Liver (tissue), 9 donors: ENCODE data around the gene GRB7. TPM values are rescaled to one million over a fixed set of nuclear protein-coding genes. Genes with fewer than 3 reads are reported as not detected.
A peak's percentile ranks its signal among the peaks of the same experiment; 100 is the strongest.

Experiments used
- DNase-seq: peaks from one replicate; pipeline ENCODE4 v3.0.0-alpha.2; 2017; ENCODE audit warnings: low spot score
- H3K27ac ChIP-seq, 2 donors: one replicate each; pipeline ENCODE4 v1.7.0; 2013; ENCODE audit warnings: inconsistent platforms in 2 of 2, low read length in 2 of 2, control low read depth in 1 of 2, low read depth in 1 of 2, mild to moderate bottlenecking in 1 of 2
- H3K27me3 ChIP-seq, 4 donors: one replicate each; pipeline versions ENCODE4 v1.6.1 to v1.7.0; 2013; ENCODE audit warnings: low read length in 3 of 4, inconsistent platforms in 1 of 4, mild to moderate bottlenecking in 1 of 4, moderate library complexity in 1 of 4; ENCODE audit not compliant: control insufficient read depth in 4 of 4, insufficient read depth in 4 of 4
- H3K36me3 ChIP-seq, 4 donors: one replicate each; pipeline versions ENCODE4 v1.6.1 to v1.7.0; 2013; ENCODE audit warnings: low read length in 3 of 4, mild to moderate bottlenecking in 3 of 4, low read depth in 1 of 4, moderate library complexity in 1 of 4; ENCODE audit not compliant: control insufficient read depth in 4 of 4, insufficient read depth in 3 of 4
- H3K4me1 ChIP-seq, 4 donors: one replicate each; pipeline versions ENCODE4 v1.6.1 to v1.7.0; 2013; ENCODE audit warnings: low read length in 3 of 4, mild to moderate bottlenecking in 3 of 4, moderate library complexity in 1 of 4; ENCODE audit not compliant: control insufficient read depth in 4 of 4, insufficient read depth in 4 of 4
- H3K4me3 ChIP-seq, 3 donors: one replicate each; pipeline versions ENCODE4 v1.6.1 to v1.7.0; 2013; ENCODE audit warnings: low read length in 3 of 3, control low read depth in 1 of 3, low read depth in 1 of 3, mild to moderate bottlenecking in 1 of 3
- H3K9ac ChIP-seq, 2 donors: one replicate each; pipeline ENCODE4 v1.7.0; 2013; ENCODE audit warnings: low read length in 2 of 2, mild to moderate bottlenecking in 2 of 2, moderate library complexity in 2 of 2, control low read depth in 1 of 2, low read depth in 1 of 2
- H3K9me3 ChIP-seq, 4 donors: one replicate each; pipeline versions ENCODE4 v1.6.1 to v1.7.0; 2013; ENCODE audit warnings: low read length in 3 of 4; ENCODE audit not compliant: control insufficient read depth in 4 of 4
- EGR1 ChIP-seq, 2 donors: IDR thresholded peaks; 2 replicates each; pipeline ENCODE4 v1.6.1; 2016 to 2018; ENCODE audit warnings: antibody characterized with exemption in 2 of 2, low read depth in 2 of 2
- FOXA1 ChIP-seq: IDR thresholded peaks from 2 replicates; pipeline ENCODE4 v1.6.1; 2016; ENCODE audit warnings: antibody characterized with exemption
- FOXA2 ChIP-seq: IDR thresholded peaks from 2 replicates; pipeline ENCODE4 v1.6.1; 2016; ENCODE audit warnings: antibody characterized with exemption
- GABPA ChIP-seq, 2 donors: IDR thresholded peaks in 1 of 2; conservative IDR thresholded peaks in 1 of 2; 2 replicates each; pipeline ENCODE4 v1.6.1; 2016; ENCODE audit warnings: antibody characterized with exemption in 2 of 2, mild to moderate bottlenecking in 1 of 2, moderate library complexity in 1 of 2
- HNF4A ChIP-seq, 2 donors: conservative IDR thresholded peaks; 2 replicates each; pipeline ENCODE4 v1.6.1; 2016; ENCODE audit warnings: antibody characterized with exemption in 2 of 2, mild to moderate bottlenecking in 2 of 2
- HNF4G ChIP-seq: IDR thresholded peaks from 2 replicates; pipeline ENCODE4 v1.6.1; 2016; ENCODE audit warnings: antibody characterized with exemption
- JUND ChIP-seq, 2 donors: IDR thresholded peaks; 2 replicates each; pipeline ENCODE4 v1.6.1; 2016; ENCODE audit warnings: antibody characterized with exemption in 2 of 2
- NR2F2 ChIP-seq: IDR thresholded peaks from 2 replicates; pipeline ENCODE4 v1.6.1; 2016; ENCODE audit warnings: antibody characterized with exemption
- RAD21 ChIP-seq, 2 donors: IDR thresholded peaks; 2 replicates each; pipeline ENCODE4 v1.6.1; 2016; ENCODE audit warnings: antibody characterized with exemption in 2 of 2, mild to moderate bottlenecking in 2 of 2
- REST ChIP-seq: IDR thresholded peaks from 2 replicates; pipeline ENCODE4 v1.6.1; 2016; ENCODE audit warnings: antibody characterized with exemption, mild to moderate bottlenecking
- RXRA ChIP-seq, 2 donors: IDR thresholded peaks; 2 replicates each; pipeline ENCODE4 v1.6.1; 2017 to 2018; ENCODE audit warnings: antibody characterized with exemption in 2 of 2, mild to moderate bottlenecking in 1 of 2
- SP1 ChIP-seq: IDR thresholded peaks from 2 replicates; pipeline ENCODE4 v1.6.1; 2018; ENCODE audit warnings: antibody characterized with exemption, mild to moderate bottlenecking
- TAF1 ChIP-seq: conservative IDR thresholded peaks from 2 replicates; pipeline ENCODE4 v1.6.1; 2016; ENCODE audit warnings: antibody characterized with exemption, mild to moderate bottlenecking
- YY1 ChIP-seq: IDR thresholded peaks from 2 replicates; pipeline ENCODE4 v1.6.1; 2016; ENCODE audit warnings: antibody characterized with exemption, mild to moderate bottlenecking
- WGBS: extraction: QIAGEN DNeasy Blood & Tissue Kit; methylation state at CpG from one replicate; pipeline ENCODE4 v1.1.7; 2013; 5-methylcytosine and 5-hydroxymethylcytosine counted together
- polyA plus RNA-seq, 2 donors: library from polyadenylated mRNA; stranded (reverse) in 1 of 2; unstranded in 1 of 2; fragments of 200-250 nt in 1 of 2; fragments of >200 nt in 1 of 2; fragmentation: Nextera tagmentation in 1 of 2; extraction: Ambion mirVana in 1 of 2; gene quantifications; one replicate each; pipeline versions ENCODE4 v1.2.1 to v1.2.3, GENCODE V29; 2013 to 2015
- total RNA-seq, 2 donors: library from RNA; depleted of rRNA; stranded (reverse); fragments of >200 nt; gene quantifications; one replicate each; pipeline ENCODE4 v1.2.3, GENCODE V29; 2014
- TF ChIP-seq, protein P1 (sequence below): IDR thresholded peaks from 2 replicates; pipeline ENCODE4 v1.6.1; 2016; ENCODE audit warnings: antibody characterized with exemption
- TF ChIP-seq, protein P2 (sequence below): IDR thresholded peaks from 2 replicates; pipeline ENCODE4 v1.6.1; 2016; ENCODE audit warnings: antibody characterized with exemption
- TF ChIP-seq, protein P3 (sequence below): IDR thresholded peaks from 2 replicates; pipeline ENCODE4 v1.6.1; 2016; ENCODE audit warnings: antibody characterized with exemption
- donor health status: healthy.
- donor health status: healthy.
- donor health status: healthy.
- donor health status: healthy.
- donor health status: healthy.

The GRB7 gene
- total and polyA plus RNA-seq, 4 donors: 1.9 to 6.8 (median 2.5) TPM

DNA sequence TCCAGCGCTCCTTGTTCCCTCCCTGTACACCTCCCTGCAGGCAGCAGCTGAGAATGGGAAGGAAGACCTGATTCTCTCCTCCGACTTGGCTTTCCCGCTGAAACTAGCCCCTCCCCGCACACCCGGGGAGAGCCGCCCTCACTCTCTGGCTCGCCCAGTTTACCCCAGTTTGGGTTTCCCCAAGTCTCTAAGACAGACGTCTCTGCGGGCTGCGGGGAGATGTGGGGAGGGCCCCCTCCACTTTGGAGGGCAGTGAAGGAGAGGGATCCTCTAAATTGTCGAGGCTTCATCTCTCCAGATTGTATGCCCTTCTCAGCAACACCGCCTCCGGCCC is 797 bp downstream of the GRB7 start:
- peak overlapping the region; percentile 80 to 98 for H3K27ac ChIP-seq
- no peaks in the 10 kb centered on the region for H3K9me3 ChIP-seq
- H3K9ac ChIP-seq: peak overlapping the region; percentile 5 to 62
- no peaks in the 10 kb centered on the region for H3K27me3 ChIP-seq
- peak overlapping the region; percentile 21 to 64 (median 57) for H3K4me3 ChIP-seq
- peaks cover 0 to 9% (median 4%) of the 10 kb centered on the region in 4 donors for H3K36me3 ChIP-seq
- peaks cover 0 to 27% (median 17%) of the 10 kb centered on the region in 4 donors for H3K4me1 ChIP-seq
- DNase-seq: no peak
- TF ChIP-seq EGR1 (IDR thresholded peaks at IDR 0.05; ENCODE audit: low read depth in 2 of 2) (no peak), FOXA2 (no peak), REST (no peak), TAF1 (no peak), HNF4A (conservative IDR thresholded peaks at IDR 0.05) (no peak), HNF4G (no peak), JUND (IDR thresholded peaks at IDR 0.05) (no peak), RXRA (IDR thresholded peaks at IDR 0.05) (no peak), NR2F2 (no peak)
- TF ChIP-seq, protein P1, sequence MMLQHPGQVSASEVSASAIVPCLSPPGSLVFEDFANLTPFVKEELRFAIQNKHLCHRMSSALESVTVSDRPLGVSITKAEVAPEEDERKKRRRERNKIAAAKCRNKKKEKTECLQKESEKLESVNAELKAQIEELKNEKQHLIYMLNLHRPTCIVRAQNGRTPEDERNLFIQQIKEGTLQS: no peak
- TF ChIP-seq, protein P2, sequence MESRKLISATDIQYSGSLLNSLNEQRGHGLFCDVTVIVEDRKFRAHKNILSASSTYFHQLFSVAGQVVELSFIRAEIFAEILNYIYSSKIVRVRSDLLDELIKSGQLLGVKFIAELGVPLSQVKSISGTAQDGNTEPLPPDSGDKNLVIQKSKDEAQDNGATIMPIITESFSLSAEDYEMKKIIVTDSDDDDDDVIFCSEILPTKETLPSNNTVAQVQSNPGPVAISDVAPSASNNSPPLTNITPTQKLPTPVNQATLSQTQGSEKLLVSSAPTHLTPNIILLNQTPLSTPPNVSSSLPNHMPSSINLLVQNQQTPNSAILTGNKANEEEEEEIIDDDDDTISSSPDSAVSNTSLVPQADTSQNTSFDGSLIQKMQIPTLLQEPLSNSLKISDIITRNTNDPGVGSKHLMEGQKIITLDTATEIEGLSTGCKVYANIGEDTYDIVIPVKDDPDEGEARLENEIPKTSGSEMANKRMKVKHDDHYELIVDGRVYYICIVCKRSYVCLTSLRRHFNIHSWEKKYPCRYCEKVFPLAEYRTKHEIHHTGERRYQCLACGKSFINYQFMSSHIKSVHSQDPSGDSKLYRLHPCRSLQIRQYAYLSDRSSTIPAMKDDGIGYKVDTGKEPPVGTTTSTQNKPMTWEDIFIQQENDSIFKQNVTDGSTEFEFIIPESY: no peak
- WGBS: 2% methylated on average over 13 of the region's 13 CpGs

GRCh38 chr17:39738983-39739884 is 1.5 kb downstream of the GRB7 start:
- Histone ChIP-seq H3K27ac (peak overlapping the region; percentile 80 to 98), H3K4me3 (peak overlapping the region; percentile 61 to 64 (median 62)), H3K36me3 (peaks cover 0 to 12% (median 5%) of the 10 kb centered on the region in 4 donors), H3K9me3 (no peaks in the 10 kb centered on the region), H3K4me1 (peaks cover 0 to 27% (median 17%) of the 10 kb centered on the region in 4 donors), H3K9ac (peak overlapping the region; percentile 80 to 84), H3K27me3 (no peaks in the 10 kb centered on the region)
- DNase-seq: peak; percentile 62
- WGBS: 6% methylated on average over 32 of the region's 32 CpGs
- TF ChIP-seq RXRA (IDR thresholded peaks at IDR 0.05) (peak; percentile 45 to 73), SP1 (peak; percentile 79), NR2F2 (peak; percentile 28), HNF4G (peak; percentile 37), HNF4A (conservative IDR thresholded peaks at IDR 0.05) (peak; percentile 53 to 62), TAF1 (no peak), REST (no peak), EGR1 (IDR thresholded peaks at IDR 0.05; ENCODE audit: low read depth in 2 of 2) (no peak), RAD21 (IDR thresholded peaks at IDR 0.05) (no peak), FOXA1 (peak; percentile 90), GABPA (IDR thresholded peaks at IDR 0.05 in 1 of 2, conservative IDR thresholded peaks at IDR 0.05 in 1 of 2) (peak in 1 of 2 donors; percentile 53), JUND (IDR thresholded peaks at IDR 0.05) (no peak), YY1 (peak; percentile 52), FOXA2 (peak; percentile 88)
- TF ChIP-seq, protein P2: peak; percentile 46
- TF ChIP-seq, protein P3, sequence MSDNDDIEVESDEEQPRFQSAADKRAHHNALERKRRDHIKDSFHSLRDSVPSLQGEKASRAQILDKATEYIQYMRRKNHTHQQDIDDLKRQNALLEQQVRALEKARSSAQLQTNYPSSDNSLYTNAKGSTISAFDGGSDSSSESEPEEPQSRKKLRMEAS: peak; percentile 92
- TF ChIP-seq, protein P1: no peak
